GM18502 (cell line): Measurements from ENCODE around the gene NTRK1.

Experiments
- ATAC-seq: cut with Tn5 transposase; IDR thresholded peaks from one replicate; pipeline ENCODE4 v1.9.1; 2021; ENCODE audit warnings: mild to moderate bottlenecking; ENCODE audit not compliant: unreplicated experiment, poor library complexity

NTRK1 gene

DNA sequence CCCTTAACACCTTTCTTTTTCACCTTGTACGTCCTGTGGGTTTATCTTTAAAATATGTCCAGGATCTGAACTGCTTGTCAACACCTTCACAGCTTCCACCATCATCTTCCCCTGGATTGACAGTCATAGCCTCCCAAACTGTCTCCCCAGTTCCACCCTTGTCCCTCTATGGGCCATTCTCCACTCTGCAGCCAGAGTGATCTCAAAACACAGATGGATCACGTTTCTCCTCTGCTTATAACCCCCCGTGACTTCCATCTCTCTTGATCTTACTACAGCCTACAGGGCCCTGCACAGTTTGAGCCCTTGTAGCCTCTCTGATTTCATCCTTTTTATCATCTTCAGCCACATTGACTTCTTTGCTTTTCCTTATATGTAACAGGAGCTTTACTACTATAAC, 6.0 kb upstream of the NTRK1 start:
- no peak for ATAC-seq

DNA sequence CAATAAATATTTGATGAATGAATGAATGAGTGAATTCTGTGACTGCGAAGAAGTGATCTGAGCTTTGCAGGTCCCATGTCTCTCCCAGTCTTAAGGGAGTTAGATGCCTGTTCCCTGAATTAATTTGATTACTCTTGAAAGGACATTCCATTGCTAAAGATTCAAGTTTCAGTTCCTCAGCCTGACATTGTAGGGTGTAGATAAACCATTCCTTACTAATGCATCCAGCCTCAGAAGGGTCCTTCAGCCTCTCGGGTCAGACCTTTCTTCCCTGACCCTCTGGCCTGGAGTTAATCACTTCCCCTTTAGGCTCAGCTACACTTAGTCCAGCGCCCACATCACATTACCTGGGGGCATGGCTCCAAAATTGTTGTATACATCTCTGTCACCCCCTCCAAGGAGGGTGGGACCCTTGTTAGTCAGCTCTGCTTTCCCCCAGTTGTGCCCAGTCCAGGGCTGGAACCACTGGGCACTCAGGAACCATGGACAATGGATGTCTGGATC, 4.3 kb upstream of the NTRK1 start:
- no peak for ATAC-seq

DNA sequence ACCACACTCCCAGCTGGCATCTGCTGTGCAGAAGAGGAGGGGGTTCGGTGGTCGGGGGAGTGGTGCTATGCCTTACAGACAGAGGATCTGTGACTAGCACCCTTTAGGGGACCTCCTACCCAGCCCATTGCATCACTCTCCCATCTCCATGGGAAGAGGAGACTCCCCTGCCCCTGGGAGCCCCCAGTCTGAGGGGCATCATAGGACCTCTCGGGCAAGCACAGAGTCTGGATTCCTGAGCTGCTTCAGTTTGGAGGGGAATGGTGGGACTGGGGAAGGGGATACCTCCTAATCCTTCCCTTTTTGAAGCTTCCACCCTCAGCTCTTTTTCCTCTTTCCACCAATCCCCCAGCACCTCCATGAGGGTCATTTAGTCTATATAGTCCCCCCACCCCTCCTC, 3.1 kb upstream of the NTRK1 start:
- no peak for ATAC-seq

DNA sequence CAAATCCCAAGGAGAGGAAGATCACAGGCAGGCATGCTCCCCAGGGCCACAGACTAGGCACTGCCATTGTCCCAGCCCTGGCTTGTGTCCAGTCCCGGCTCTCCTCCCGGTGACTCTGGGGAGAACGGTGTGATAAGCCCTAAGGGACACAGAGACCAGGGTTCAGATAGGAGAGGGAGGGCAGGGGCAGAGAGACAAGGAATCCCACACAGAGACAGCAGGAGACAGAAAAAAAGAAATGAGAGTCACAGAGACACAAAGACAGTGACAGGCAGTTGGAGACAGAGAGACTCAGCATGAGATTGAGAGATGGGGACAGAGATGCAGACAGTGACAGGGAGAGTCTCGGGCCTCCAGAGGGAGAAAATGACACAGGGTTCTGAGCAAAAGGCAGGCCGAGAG, 2.1 kb upstream of the NTRK1 start:
- ATAC-seq: no peak

DNA sequence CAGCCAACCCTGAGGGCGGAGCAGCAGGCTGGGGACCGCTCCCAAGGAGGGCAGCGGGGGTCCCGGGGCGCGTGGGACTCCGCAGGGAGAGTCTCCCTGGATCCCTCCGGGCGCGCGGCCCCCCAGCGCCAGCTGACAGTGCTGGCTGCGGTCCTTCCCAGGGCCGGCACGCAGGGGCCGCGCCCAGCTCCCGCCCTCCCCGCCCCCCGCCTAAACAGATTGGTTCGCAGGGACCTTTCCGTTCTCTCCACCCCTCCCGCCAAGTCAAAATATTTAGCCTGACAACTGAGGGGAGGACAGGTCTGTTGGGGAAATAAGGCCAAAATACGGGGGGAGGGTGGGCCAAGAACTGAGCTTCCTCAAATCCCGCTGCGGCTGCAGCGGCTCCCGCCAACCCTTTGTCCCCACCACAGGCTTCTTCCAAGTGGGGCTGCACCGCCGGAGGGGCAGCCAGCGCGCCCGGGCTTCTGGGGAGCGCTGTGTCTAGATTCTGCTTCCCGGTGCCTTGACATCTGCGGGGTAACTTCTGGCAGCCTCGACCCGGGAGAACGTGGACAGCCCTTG, 1.6 kb upstream of the NTRK1 start, which contains the start of gene INSRR:
Gene INSRR, minus strand, starts transcription at position 159 of the 564 bp plus-strand sequence. CDS start 496 bp downstream, outside the sequence.
- no peak for ATAC-seq

DNA sequence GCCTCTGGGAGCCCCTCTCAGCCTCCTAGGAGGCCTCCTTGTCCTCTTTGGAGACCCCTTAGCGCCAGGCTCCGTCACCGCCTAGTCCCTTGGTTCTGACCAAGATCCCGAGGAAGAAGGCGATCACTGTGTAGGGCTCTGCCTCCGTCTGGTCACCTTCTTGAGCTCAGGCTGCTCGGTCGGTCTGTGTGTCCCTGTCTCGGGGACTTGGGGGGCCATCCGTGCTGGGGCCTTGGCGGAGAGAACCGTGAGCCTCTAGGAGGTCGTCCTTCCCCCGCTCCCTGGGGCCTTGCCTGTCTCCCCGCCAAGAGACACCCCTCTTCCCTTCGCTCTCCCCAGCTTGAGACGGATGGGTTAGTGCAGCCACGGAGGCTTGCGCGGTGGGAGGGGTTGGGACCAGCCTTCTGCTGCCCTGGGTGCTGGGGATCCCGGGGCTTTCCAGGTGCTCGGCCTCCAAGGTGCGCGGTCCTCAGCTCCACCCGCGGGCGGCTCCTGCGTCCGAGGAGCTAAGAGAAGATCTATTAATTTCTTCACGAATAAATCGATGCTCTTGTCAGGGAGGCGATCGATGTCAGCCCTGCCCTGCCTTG, 1.0 kb upstream of the NTRK1 start:
- ATAC-seq: no peak

DNA sequence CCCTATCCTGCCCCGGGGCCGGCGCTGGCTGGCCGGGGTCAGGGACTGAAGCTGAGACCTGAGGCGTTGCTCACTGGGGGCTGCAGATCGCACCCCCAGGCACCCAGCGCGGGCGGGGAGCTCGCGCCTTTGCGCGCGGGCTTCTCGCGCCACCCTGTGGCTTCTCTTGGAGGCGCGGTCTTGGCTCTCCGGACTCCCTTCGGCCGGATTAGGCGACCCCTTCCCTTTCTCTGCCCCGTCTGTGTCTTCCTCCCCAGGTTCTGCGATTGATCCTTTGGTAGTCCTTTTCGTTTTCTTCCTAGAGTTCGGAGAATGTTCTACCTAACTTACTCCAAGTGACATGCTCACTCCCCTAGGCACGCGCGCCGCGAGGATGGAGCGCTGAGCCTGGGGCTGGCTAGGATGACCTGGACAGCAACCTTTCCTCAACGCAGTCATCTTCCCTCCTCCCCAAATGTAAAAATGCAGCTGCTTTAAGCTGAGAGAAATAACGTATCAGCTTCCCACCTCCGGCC, 495 bp upstream of the NTRK1 start:
- ATAC-seq: no peak

DNA sequence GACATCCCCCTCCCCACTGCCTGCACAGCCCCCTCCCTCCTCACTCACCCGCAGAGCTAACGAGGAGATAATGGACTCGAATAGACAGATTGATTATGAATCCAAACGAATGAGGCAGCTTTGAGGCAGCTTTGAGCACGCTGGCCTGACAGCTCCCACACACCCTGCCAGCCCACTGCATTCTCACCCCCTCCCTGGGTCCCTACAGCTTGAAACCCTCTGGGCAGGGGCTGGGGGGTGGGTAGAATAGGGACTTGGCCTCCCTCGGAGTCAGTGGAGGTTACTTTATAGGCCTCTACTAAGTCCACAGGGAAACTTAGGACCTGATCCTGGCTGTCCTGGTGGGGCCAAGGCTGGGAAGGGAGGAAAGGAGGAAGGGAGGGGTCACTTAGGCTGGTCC, 1.9 kb downstream of the NTRK1 start:
- ATAC-seq: no peak

DNA sequence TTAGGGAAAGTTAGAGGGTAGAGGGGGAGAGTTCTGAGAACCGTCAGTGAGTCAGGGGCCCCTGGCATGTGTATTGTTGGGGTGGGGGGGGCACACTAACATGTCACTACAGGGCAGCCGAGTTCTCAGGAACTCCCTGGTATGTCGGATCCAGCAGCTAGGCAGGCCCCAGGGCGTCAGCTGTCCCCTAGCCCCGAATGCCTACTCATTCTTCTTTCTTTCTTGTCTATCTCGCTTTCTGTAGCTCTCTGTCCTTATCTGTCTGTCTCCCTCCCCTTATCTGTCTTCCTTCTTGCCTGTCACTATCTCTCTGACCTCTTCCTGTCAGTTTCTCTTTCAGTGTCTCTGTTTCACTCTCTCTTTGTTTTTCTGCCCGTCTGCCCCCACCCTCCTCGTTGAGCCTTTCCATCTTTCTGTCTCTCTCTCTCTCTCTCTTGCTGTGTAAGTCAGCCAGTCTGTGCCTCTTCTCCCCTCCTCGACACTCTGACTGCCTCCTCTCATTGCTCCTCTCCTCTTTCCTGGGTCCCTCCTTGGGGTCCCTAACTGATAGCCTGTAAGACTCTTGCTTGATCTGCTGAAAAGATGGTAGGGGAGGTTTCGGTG, 2.4 kb downstream of the NTRK1 start:
- ATAC-seq: no peak

DNA sequence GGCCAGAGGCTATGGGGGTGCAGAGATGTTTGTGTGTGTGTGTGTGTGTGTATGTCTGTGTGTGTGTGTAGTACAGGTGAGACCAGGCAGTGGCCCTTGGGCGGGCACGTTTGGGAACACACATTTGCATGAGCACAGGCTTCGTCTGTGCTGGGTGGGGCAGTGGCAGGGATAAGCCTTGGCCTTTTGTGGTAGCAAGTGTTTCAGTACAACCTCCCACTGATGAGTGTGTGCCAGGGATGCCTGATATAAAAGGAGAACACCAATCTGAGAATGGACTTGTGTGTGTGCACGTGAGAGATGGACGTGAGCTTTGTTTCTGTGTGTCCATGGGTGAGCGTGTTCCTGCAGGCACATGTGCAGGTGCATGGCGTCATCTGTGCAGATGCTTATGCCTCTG, 3.0 kb downstream of the NTRK1 start:
- ATAC-seq: no peak

DNA sequence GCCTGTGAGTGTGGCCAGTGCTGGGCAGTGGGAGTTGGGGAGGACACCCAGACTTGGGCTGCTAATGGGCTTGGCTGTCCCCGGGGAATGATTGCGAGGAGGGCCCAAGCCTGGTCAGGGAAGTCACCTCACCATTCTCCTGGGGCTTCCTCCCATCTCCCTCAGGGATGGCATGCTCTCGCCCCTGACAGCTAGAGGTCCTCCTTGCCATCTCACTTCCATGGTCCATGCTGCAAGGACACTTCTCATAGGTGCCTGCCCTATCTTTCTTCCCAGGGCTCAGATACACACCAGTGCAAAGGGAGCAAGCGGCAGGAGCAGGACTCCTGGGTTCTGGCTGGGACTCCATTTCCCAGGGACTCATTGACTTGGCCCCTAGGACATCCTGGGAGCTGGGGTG, 4.1 kb downstream of the NTRK1 start:
- ATAC-seq: no peak

DNA sequence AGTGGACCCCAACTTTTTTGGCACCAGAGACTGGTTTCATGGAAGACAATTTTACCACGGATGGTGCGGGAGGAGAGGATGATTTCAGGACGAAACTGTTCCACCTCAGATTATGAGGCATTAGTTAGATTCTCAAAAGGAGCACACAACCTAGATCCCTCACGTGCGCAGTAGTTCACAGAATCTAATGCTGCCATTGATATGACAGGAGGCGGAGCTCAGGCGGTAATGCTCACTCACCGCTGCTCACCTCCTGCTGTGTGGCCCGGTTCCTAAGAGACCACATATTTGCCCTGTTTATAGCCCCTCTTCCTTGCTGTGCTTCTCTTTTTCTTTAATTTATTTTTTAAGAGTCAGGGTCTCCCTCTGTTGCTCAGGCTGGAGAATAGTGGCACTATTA, 4.6 kb downstream of the NTRK1 start:
- no peak for ATAC-seq

DNA sequence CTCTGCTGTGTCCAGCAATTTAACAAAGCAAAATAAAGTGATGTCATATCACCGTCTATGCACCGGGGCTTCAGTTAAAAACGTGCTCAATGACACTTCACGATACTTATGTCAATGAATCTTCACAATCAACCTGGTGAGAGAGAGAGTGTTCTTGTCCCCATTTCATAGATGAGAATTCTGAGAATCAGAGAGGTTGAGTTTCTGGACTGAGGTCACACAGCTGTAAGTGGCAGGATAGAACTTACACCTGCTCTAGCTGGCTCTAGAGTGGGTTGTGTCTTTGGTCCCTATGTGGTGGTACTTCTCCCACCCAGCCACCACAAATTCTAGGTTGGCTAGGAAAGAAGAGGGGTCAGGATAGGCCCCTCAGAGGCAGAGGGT, 5.2 kb downstream of the NTRK1 start:
- no peak for ATAC-seq

DNA sequence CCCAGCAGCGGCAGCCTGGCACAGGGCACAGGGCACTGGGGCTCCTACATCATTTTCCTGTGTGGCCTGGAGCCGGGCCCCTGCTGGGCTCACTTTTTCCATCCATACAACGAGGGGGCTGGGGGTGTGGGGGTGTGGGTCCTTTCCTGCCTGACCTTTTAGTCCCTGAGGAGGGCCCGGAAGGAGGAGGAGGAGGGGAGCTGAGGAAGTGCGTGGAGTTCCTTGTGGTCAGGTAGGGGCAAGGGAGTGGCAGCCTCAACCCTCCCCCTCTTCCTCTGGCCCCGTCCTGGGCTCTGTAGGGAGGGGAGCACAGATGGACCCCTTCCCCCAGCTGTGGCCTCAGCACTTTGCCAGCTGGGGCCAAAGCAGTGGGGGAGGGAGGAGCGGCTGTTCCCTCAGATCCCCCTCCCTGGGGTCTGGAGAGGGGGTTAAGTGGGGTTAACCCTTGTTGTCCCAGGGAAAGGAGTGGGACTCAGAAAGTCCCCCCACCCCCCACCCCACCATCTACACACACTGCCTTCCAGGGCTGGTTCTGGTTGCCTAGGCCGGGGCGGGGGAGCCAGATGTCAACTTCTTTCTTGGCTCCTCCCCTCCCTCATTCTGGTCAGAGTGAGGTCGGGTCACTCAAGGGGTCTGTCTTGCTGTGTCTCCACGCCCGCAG, 5.7 kb downstream of the NTRK1 start:
- no peak for ATAC-seq

DNA sequence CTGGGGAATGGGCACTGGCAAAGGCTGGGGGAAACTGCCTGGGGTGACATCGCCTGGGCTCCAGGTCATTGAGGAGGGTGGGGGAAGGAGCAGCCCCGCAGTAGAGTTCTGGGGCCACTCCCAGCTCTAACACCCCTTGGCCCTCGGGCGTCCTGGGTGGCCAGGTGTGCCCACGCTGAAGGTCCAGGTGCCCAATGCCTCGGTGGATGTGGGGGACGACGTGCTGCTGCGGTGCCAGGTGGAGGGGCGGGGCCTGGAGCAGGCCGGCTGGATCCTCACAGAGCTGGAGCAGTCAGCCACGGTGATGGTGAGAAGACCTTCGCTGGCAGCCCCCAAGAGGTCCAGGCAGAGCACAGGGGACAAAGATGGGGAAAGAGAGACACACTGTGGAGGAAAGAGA, 7.7 kb downstream of the NTRK1 start:
- ATAC-seq: no peak

DNA sequence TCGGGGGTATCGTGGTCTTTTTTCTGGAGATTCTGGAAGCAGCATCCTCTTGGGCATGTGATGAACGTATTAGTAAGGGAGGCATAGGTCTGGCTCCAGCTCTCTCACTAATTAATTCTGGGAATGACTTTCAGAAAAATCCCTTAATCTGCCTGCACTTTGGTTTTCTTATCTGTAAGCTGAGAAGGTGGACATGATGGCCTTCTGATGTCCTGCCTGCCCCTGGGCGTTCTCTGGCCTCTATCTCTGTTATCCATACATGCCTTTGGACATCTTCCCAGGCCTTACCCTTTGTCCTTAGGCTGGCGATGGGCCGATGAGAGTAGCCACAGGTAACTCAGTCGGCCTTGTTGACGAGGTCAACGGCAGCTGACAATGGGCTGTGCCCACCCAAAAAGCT, 8.8 kb downstream of the NTRK1 start:
- no peak for ATAC-seq

DNA sequence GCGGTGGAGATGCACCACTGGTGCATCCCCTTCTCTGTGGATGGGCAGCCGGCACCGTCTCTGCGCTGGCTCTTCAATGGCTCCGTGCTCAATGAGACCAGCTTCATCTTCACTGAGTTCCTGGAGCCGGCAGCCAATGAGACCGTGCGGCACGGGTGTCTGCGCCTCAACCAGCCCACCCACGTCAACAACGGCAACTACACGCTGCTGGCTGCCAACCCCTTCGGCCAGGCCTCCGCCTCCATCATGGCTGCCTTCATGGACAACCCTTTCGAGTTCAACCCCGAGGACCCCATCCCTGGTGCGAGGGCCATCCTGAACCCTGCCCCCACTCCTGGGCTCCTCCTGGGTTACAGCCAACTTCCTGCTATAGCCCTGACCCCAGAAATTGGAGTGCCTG, 13.0 kb downstream of the NTRK1 start:
- ATAC-seq: no peak

DNA sequence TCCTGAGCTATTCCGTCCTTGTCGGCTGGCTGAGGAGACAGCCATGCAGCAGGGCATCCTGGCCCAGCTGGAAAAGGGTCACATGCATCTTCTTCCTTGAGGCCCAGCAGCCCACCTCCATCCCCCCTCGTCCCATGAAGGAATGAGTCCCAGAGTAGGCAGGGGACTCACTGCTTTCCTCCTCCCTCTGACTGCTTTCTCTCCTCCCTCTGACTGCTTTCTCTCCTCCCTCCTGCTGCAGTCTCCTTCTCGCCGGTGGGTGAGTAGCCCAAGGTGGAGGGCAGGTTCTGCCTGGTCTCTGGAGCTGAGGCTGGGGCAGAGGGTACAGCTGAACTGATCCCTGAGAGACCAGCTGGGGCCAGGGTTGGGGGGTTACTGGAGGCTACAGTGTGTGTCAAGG, 13.5 kb downstream of the NTRK1 start:
- ATAC-seq: no peak

DNA sequence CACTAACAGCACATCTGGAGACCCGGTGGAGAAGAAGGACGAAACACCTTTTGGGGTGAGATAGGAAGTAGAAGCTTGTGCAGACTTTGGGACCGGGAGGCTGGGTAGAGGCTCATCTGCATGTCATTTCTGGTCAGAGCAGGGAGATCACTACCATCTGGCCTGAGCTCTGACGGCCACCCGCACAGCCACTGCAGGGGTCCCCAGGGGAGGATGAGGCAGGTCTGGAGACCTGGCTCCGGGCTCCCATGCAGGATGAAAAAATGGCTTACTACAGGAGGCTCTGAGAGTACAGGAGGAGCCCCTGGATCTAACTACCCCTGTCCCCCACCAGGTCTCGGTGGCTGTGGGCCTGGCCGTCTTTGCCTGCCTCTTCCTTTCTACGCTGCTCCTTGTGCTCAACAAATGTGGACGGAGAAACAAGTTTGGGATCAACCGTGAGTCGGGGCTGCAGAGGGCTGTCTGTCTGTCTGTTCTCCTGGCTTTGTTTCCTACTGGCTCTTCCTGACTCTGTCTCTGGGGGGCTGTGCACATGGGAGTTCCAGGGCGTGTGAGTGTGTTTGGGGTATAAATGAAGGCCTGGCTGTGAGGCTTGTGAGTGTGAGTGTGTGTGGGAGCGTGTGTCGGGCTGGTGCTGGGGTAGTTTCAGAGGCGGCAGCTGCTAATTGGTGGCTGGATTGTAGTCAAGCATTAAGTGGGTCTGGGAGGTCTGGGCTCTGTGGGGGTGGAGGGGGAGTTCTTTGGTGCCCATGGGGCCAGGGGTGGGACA, 14.1 kb downstream of the NTRK1 start:
- ATAC-seq: no peak

DNA sequence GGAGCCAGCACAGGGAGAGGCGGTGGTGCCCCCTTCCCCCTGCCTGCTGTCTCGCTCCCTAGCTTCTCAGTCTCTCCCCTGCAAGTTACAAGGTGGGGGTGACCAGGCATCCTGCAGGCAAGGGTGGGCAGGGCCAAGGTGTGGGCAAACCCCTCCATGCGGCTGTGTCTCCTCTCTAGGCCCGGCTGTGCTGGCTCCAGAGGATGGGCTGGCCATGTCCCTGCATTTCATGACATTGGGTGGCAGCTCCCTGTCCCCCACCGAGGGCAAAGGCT, 14.6 kb downstream of the NTRK1 start:
- no peak for ATAC-seq

DNA sequence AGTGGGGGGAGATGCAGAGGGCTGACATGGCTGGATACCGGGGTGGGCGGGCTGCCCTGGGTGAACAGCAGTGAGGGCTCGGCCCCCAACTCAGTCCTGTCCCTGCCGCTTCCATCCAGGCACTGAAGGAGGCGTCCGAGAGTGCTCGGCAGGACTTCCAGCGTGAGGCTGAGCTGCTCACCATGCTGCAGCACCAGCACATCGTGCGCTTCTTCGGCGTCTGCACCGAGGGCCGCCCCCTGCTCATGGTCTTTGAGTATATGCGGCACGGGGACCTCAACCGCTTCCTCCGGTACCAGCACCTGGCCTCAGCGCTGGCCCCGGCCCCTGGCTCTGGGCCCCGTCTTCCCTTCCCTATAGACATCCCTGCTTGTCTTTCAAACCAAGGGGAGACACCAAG, 15.6 kb downstream of the NTRK1 start:
- ATAC-seq: no peak
